ENCODE measurements around the gene ZNF570.

Gene ZNF570

DNA sequence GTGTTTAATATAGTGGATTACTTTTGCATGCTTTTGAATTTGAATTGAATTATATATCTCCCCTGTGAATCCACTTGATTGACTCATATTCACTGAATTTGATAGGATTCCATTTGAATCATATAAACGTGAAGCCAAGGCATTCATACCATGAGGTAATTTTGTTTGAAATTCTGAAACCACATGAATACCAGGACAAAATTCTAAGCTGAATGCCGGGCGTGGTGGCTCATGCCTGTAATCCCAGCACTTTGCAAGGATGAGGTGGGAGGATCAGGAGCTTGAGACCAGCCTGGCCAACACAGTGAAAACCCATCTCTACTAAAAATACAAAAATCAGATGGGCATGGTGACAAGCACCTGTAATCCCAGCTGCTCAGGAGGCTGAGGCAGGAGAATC, 42.0 kb downstream of the ZNF570 start:
- TF ChIP-seq ZNF274 (IDR thresholded peaks at IDR 0.05; ENCODE audit: low read depth, low read length), result no peak
- no peak overlapping the region for H3K4me3 ChIP-seq (ENCODE audit: low read length)

DNA sequence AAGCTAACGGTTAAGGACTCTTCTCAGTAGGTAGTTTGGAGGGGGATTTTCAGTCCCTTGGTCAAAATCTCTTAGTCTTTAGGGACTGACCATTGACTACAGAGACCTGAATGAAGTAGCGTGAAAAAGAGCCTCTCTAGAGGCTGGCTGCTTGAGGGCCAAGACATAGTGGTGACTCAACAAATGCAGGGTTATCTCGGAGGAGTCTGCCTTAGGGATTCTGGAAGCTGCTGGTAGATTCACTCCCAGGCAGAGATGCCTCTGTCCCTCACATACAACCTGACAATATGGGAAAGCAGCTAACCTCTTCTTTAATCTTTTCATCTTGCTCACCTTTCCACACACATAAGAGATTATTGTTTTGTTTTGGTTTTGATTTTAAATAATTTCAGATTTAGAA, 42.7 kb downstream of the ZNF570 start:
- TF ChIP-seq ZNF274 (IDR thresholded peaks at IDR 0.05; ENCODE audit: low read depth, low read length), result no peak
- no peak overlapping the region for H3K4me3 ChIP-seq (ENCODE audit: low read length)

DNA sequence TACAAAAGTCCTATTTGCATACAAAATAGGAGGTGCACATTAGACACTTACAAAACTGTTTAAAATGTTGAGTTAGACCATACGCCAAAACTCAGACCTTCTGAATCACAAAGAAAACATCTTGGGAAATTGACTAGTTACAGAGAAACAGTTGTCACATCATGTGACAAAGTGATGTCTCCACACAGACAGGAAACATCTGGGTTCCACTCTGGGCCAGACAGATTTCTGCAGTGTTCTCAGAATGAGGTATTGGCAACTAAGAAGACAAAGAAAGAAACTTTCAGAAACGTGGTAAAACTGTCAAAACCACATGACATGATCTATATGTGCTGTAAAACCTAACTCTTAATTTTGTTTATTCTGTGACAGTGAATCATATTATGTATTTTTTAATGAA, 44.2 kb downstream of the ZNF570 start:
- TF ChIP-seq ZNF274 (IDR thresholded peaks at IDR 0.05; ENCODE audit: low read depth, low read length), result no peak
- no peak overlapping the region for H3K4me3 ChIP-seq (ENCODE audit: low read length)

DNA sequence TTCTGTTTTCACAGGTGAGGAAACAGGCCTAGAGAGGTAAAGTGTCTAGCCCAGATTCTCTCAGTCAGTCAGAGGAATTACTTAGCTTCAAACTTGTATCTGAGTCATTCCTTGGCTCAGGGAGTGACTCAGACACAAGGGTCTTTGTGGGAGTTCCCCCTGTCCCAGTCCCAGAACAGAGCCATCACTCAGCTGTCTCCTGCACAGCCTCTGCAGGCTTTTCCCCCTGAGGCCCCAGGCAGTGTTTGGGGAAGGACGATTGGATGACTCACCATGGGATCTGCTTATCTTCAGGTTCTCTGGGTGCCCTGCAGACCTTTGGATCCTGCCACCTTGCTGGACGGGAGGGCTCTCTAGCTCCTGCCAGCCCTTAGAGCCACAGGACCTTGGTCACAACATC, 50.7 kb downstream of the ZNF570 start:
- no peak overlapping the region for H3K4me3 ChIP-seq (ENCODE audit: low read length)

DNA sequence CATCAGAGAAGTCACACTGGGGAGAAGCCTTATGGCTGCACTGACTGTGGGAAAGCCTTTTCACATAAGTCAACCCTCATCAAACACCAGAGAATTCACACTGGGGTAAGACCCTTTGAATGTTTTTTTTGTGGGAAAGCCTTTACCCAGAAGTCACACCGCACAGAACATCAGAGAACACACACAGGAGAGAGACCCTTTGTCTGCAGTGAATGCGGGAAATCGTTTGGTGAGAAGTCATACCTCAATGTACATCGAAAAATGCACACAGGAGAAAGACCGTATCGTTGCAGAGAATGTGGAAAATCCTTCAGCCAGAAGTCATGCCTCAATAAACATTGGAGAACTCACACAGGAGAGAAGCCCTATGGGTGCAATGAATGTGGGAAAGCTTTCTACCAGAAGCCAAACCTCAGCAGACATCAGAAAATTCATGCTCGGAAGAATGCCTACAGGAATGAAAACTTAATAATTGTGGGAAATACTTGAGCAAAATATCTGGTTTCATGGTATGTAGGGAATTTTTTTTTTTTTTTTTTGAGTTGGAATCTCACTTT, 68.3 kb downstream of the ZNF570 start:
- no peak overlapping the region for H3K4me3 ChIP-seq (ENCODE audit: low read length)
- peak; percentile 90 for TF ChIP-seq ZNF274 (IDR thresholded peaks at IDR 0.05; ENCODE audit: low read depth, low read length)

More for the DNA sequence above, 50.7 kb downstream of the ZNF570 start:
- TF ChIP-seq ZNF274 (IDR thresholded peaks at IDR 0.05; ENCODE audit: low read depth, low read length), result no peak
